Measurements from ENCODE around the gene EOLA2.
"Not testable (repeated sequence)": the region's sequence is repeated elsewhere in the genome, so short reads cannot be mapped to it uniquely, and the experiment has no call there.

Gene EOLA2

DNA sequence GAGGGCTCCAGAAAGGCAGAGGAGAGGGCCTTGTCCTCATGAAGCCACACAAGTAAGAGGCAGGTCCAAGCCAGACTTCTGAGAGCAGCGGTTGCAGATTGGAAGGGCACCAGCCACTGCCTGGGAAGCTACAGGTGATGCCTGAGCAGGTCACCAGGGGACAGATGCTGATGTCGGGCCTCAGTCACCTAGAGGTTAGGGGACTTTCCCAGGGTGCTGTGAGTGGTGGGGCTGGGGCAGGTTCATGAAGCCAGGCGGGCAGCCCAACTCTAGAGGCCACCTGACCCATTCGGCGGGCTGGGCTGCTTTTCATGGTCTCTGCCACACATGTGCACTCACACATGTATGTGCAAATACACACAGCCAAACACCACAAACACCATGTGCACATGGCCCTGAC lies 5.3 kb downstream of the EOLA2 start:
- not testable (repeated sequence) for DNase-seq (ENCODE audit: low spot score)

- not testable (repeated sequence) for DNase-seq (ENCODE audit: low spot score)
These were observed 6.1 kb downstream of the EOLA2 start for GRCh38 chrX:149932150-149932549.

- not testable (repeated sequence) for DNase-seq (ENCODE audit: low spot score)
These were observed 6.9 kb downstream of the EOLA2 start for GRCh38 chrX:149931355-149931754.

DNA sequence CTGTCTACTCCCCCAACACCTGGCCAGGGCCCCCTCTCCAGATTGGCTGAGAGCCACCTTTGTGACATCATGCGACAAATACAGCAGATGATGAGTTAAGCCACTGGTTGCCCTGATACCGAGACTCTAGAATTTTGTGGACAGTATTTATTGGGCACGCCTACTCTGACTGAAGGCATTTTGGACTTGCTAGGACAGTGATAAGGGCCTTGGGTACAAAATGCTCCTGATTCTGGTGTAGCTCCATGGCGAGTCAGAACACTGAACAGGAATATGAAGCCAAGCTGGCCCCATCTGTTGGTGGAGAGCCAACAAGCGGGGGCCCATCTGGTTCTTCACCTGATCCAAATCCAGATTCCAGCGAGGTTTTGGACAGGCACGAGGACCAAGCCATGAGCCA lies 8.9 kb downstream of the EOLA2 start, which contains the start of gene HSFX4:
Gene HSFX4, plus strand, starts transcription at position 174 of the 400 bp plus-strand sequence. Its CDS starts 72 bp downstream, at position 246.
- DNase-seq (ENCODE audit: low spot score), result not testable (repeated sequence)

DNA sequence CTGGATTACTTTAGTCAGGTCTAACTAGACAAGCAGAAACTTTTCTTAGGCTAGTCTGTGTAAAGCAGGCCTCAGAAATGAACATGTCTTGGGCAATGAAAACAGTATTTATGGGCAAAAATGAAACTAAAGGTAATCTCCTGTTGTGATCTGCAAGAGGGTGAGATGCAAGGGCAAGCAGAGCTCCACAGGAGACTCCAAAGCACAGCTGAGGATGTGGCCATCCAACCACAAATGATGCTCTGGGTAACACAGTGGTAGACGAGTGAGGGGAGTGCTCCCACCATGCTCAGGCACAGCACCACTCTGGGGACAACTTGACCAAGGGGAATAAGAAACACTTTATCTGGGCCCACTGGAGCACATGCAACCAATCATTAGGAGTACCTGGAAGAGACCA lies 9.7 kb downstream of the EOLA2 start:
- DNase-seq (ENCODE audit: low spot score), result not testable (repeated sequence)

GRCh38 chrX:149927964-149928258 lies 10.4 kb downstream of the EOLA2 start:
- not testable (repeated sequence) for DNase-seq (ENCODE audit: low spot score)

DNA sequence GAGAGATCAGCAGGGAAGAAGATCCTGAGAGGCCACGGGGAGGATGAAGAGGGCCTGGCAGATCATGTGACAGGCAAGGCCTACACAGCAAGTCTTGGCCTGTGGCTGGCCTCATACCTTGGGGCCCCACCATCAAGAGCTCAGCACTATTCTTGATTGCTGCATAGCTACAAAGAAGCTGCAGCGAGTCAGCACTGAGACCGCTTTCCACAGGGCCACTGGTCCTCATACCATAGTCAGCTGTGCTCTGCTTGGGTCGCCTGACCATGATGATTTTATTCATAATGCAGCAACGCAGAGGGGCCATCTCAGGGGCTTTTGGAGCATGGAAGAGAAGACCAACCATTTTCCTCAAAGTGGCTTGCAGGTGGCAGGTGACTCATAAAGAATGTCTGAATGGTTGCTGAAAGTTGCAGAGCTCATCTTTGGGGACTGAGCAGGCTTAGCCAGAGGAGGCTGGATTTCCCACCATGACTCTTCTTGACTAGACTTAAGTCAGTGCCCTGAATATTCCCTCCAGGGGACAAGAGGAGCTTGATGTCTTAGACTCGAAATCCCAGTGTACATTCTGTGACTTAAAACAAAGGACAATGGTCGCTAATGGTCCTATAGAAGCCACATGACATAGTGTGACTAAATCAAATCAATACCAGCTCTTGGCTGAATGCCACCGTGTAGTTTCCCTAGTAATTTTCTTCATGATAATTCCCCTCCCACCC lies 10.9 kb downstream of the EOLA2 start:
- DNase-seq (ENCODE audit: low spot score), result not testable (repeated sequence)

DNA sequence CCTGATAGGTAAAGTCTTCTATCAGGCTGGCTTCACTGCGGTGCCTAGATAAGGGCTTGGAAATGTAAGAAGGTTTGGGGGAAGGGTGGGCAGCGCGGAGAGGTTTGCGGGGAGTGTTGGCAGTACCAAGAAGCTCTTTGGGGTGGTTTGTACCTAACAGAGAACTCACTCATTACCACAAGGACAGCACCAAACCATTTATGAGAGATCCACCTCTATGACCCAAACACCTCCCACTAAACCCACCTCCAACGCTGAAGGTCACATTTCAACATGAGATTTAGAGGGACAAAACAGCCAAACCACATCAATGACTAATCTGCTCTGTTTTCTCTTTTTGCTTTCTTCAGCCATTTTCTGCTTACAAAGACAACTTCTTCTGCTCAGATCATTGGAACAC lies 13.9 kb downstream of the EOLA2 start:
- DNase-seq (ENCODE audit: low spot score), result not testable (repeated sequence)

DNA sequence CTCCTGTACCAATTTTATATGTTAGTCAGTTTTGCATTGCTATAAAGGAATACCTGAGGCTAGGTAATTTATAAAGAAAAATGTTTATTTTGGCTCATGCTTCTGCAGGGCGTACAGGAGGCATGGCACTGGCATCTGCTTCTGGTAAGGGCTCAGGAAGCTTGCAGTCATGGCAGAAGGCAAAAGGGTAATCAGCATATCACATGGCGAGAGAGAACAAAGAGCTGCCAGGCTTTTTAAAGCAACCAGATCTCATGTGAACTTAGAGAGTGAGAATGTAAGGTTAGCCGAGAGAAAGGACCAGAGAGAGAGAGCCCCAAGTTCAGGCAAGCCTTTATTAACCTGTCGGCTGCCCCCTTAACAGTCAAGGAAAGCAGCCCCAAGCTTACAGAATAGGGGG lies 14.5 kb downstream of the EOLA2 start:
- DNase-seq (ENCODE audit: low spot score), result not testable (repeated sequence)

- no peak for DNase-seq (ENCODE audit: low spot score)
These were observed 21.4 kb downstream of the EOLA2 start for GRCh38 chrX:149916745-149917392.

GRCh38 chrX:149910178-149910695 lies 28.1 kb downstream of the EOLA2 start:
- no peak for DNase-seq (ENCODE audit: low spot score)

GRCh38 chrX:149909324-149910177 lies 28.7 kb downstream of the EOLA2 start:
- DNase-seq (ENCODE audit: low spot score), result no peak

DNA sequence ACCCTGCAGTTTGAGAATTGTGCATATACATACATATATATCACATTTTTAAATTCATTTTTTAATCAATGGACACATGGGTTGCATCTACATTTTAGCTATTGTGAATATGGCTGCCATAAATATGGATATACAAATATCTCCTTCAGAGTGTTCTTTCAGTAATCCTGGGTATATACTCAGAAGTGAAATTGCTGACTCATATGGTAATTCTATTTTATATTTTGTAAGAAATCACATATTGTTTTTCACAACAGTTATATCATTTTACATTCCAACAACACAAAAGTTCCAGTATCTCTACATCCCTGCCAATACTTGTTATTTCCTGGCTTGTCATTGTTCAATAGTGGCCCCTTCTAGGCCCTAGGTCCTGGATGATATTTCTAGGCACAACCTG lies 29.6 kb downstream of the EOLA2 start:
- no peak for DNase-seq (ENCODE audit: low spot score)

- no peak for DNase-seq (ENCODE audit: low spot score)
These were observed 30.0 kb downstream of the EOLA2 start for GRCh38 chrX:149908308-149908707.

DNA sequence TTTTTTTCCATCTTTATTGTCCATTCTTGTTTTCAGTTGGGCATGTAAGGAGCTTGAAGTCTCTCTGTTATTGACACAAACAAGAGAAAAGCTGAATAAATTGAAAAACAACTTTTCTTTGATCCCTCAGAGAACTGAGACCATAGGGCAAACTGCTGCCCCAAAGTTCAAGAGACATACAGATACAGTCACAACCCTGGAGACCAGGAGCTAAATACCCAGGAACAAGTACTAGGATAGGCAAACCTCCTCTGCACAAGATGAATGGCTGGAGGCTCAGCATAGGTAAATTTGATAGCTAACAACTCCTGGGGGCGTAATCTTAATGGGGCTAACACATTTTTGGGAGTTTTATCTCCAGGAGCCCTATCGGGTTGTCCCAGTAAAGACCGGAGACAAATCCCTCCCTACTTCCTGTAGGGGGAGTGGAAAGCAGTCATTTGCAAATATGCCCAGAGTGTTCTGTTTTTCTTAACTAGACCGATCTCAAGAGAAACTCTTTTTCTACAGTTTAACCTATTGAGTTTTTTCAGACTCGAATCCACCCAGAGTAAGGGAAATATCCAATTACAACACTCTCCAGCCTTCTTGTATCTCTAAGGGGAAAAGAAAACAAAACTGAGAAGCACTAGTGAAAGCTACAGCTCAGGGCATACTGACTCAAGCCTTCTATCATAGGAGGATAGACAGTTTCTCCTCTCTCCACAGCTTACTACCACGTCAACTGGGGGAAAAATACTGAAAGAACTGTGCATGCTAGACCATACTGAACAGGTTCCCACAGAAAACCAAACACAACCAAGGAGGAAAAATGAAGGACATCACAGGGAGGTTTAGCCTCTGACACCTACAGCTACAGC lies 34.2 kb downstream of the EOLA2 start:
- DNase-seq (ENCODE audit: low spot score), result peak; percentile 27

DNA sequence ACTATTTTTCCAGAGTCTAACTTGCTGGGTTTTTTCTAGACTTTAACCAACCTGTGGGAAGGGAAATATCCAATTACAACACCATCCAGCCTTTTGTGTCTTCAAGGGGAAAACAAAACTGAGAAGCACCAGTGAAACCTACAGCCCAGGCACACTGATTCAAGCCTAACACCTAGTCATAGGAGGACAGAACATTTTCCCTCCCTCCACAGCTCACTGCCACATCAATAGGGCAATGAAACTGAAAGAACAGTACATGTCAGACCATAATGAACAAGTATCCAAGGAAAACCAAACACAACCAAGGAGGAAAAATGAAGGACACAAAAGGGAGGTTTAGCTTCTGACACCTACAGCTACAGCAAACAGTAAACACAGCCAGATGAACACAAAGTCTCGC lies 39.7 kb downstream of the EOLA2 start:
- no peak for DNase-seq (ENCODE audit: low spot score)

GRCh38 chrX:149890828-149891227 lies 47.5 kb downstream of the EOLA2 start:
- not testable (repeated sequence) for DNase-seq (ENCODE audit: low spot score)

All from hematopoietic multipotent progenitor cell treated with erythropoietin and hydrocortisone succinate and interleukin-3 and kit ligand, for 17 days (in vitro differentiated cells).